Parathyroid adenoma (tissue), 2 donors: ENCODE measurements around the gene CCDC127.

Source experiments
- H2AFZ ChIP-seq: fragments of 300-600 bp; sonication (generic); one replicate; pipeline ENCODE4 v1.7.0; 2017; ENCODE audit warnings: antibody characterized with exemption, mild to moderate bottlenecking
- H3K27ac ChIP-seq: fragments of 300-600 bp; sonication (generic); one replicate; pipeline ENCODE4 v1.7.0; 2017
- H3K27me3 ChIP-seq: fragments of 300-600 bp; sonication (generic); one replicate; pipeline ENCODE4 v1.7.0; 2017; ENCODE audit warnings: low read length; ENCODE audit not compliant: control insufficient read depth, insufficient read depth
- H3K36me3 ChIP-seq: fragments of 300-600 bp; sonication (generic); one replicate; pipeline ENCODE4 v1.7.0; 2017; ENCODE audit warnings: low read length; ENCODE audit not compliant: control insufficient read depth, insufficient read depth
- H3K4me1 ChIP-seq: fragments of 300-600 bp; sonication (generic); one replicate; pipeline ENCODE4 v1.7.0; 2017; ENCODE audit warnings: control low read depth
- H3K4me2 ChIP-seq: fragments of 300-600 bp; sonication (generic); one replicate; pipeline ENCODE4 v1.7.0; 2017; ENCODE audit warnings: low read length
- H3K4me3 ChIP-seq: fragments of 300-600 bp; sonication (generic); one replicate; pipeline ENCODE4 v1.7.0; 2017; ENCODE audit warnings: low read depth, low read length
- H3K79me2 ChIP-seq: fragments of 300-600 bp; sonication (generic); one replicate; pipeline ENCODE4 v1.7.0; 2017; ENCODE audit warnings: control low read depth
- H3K9ac ChIP-seq: fragments of 300-600 bp; sonication (generic); one replicate; pipeline ENCODE4 v1.7.0; 2017; ENCODE audit warnings: mild to moderate bottlenecking
- H3K9me3 ChIP-seq: fragments of 300-600 bp; sonication (generic); one replicate; pipeline ENCODE4 v1.7.0; 2017; ENCODE audit warnings: low read length; ENCODE audit not compliant: control insufficient read depth
- TF ChIP-seq, protein P1 (sequence below): fragments of 300-600 bp; sonication (generic); IDR thresholded peaks from one replicate; pipeline ENCODE4 v1.7.0; 2017; ENCODE audit warnings: antibody characterized with exemption, mild to moderate bottlenecking
- donor health status: primary hyperparathyroidism.

Gene CCDC127

GRCh38 chr5:170971-171800 is 46.8 kb downstream of the CCDC127 start:
- H3K4me2 ChIP-seq = no peak overlapping the region
- no peaks in the 10 kb centered on the region for H3K79me2 ChIP-seq
- H3K4me1 ChIP-seq = peaks cover under 1% of the 10 kb centered on the region
- H3K9ac ChIP-seq = no peak overlapping the region
- no peak overlapping the region for H2AFZ ChIP-seq
- no peak overlapping the region for H3K4me3 ChIP-seq
- no peak overlapping the region for H3K27ac ChIP-seq
- no peaks in the 10 kb centered on the region for H3K9me3 ChIP-seq
- H3K36me3 ChIP-seq = no peaks in the 10 kb centered on the region
- no peaks in the 10 kb centered on the region for H3K27me3 ChIP-seq
- TF ChIP-seq, protein P1, sequence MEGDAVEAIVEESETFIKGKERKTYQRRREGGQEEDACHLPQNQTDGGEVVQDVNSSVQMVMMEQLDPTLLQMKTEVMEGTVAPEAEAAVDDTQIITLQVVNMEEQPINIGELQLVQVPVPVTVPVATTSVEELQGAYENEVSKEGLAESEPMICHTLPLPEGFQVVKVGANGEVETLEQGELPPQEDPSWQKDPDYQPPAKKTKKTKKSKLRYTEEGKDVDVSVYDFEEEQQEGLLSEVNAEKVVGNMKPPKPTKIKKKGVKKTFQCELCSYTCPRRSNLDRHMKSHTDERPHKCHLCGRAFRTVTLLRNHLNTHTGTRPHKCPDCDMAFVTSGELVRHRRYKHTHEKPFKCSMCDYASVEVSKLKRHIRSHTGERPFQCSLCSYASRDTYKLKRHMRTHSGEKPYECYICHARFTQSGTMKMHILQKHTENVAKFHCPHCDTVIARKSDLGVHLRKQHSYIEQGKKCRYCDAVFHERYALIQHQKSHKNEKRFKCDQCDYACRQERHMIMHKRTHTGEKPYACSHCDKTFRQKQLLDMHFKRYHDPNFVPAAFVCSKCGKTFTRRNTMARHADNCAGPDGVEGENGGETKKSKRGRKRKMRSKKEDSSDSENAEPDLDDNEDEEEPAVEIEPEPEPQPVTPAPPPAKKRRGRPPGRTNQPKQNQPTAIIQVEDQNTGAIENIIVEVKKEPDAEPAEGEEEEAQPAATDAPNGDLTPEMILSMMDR = no peak

GRCh38 chr5:169728-170094 is 48.2 kb downstream of the CCDC127 start:
- Histone ChIP-seq H3K4me1 (no peaks in the 10 kb centered on the region), H3K9ac (no peak overlapping the region), H2AFZ (no peak overlapping the region), H3K9me3 (no peaks in the 10 kb centered on the region), H3K36me3 (no peaks in the 10 kb centered on the region), H3K4me3 (no peak overlapping the region), H3K4me2 (no peak overlapping the region), H3K27ac (peak overlapping the region; percentile 19), H3K79me2 (no peaks in the 10 kb centered on the region), H3K27me3 (no peaks in the 10 kb centered on the region)
- TF ChIP-seq, protein P1 = no peak

GRCh38 chr5:169071-169727 is 48.8 kb downstream of the CCDC127 start:
- Histone ChIP-seq H3K9ac (no peak overlapping the region), H3K79me2 (no peaks in the 10 kb centered on the region), H3K4me3 (no peak overlapping the region), H3K4me2 (no peak overlapping the region), H3K27ac (peak overlapping the region; percentile 33), H2AFZ (no peak overlapping the region), H3K4me1 (no peaks in the 10 kb centered on the region), H3K9me3 (no peaks in the 10 kb centered on the region), H3K27me3 (no peaks in the 10 kb centered on the region), H3K36me3 (no peaks in the 10 kb centered on the region)
- TF ChIP-seq, protein P1 = no peak

DNA sequence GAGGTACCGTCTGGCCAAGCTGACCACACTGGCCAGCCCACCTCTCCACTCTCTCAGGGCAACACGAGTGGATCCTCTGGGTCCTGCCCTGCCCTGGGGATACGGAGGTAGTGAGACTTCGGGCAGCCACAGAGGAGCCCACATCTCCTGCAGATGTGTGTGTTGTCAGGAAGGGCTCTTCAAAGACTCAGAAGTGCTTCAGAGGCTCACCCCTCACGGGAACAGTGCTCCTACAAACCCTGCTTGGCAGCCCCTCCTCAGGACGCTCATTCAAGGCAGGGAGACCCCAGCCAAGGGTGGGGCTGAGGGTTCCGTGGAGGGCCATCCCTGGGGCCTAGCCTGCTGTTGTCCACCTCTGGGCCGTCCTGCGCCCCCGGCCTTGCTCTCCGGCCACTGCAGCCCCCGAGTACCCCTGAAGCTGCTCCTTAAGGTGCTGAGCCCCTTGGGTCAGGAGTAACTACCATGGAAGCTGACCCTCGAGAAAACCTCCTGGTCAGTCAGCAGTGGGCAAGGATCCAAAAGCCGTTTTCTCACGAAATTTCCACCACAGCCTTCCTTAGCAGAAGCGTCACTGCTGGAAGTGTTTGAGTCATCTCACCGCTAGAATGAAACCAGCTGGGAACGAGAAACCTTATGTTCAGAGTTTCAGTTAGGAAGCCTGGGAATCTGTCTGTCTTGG is 49.8 kb downstream of the CCDC127 start:
- Histone ChIP-seq H2AFZ (no peak overlapping the region), H3K79me2 (no peaks in the 10 kb centered on the region), H3K9me3 (no peaks in the 10 kb centered on the region), H3K4me1 (no peaks in the 10 kb centered on the region), H3K27me3 (no peaks in the 10 kb centered on the region), H3K4me3 (no peak overlapping the region), H3K4me2 (no peak overlapping the region), H3K27ac (no peak overlapping the region), H3K36me3 (no peaks in the 10 kb centered on the region), H3K9ac (no peak overlapping the region)
- TF ChIP-seq, protein P1 = no peak
